ENCODE results near the gene PACSIN3. TPM values are rescaled to one million over a fixed set of nuclear protein-coding genes. Genes with fewer than 3 reads are reported as not detected.

Gene PACSIN3
- total and polyA plus RNA-seq, 2 of the 13 experiments (the other 11 are each of a cell fraction or from before 2014, with no cell fraction given): 47.9 to 93.3 TPM

DNA sequence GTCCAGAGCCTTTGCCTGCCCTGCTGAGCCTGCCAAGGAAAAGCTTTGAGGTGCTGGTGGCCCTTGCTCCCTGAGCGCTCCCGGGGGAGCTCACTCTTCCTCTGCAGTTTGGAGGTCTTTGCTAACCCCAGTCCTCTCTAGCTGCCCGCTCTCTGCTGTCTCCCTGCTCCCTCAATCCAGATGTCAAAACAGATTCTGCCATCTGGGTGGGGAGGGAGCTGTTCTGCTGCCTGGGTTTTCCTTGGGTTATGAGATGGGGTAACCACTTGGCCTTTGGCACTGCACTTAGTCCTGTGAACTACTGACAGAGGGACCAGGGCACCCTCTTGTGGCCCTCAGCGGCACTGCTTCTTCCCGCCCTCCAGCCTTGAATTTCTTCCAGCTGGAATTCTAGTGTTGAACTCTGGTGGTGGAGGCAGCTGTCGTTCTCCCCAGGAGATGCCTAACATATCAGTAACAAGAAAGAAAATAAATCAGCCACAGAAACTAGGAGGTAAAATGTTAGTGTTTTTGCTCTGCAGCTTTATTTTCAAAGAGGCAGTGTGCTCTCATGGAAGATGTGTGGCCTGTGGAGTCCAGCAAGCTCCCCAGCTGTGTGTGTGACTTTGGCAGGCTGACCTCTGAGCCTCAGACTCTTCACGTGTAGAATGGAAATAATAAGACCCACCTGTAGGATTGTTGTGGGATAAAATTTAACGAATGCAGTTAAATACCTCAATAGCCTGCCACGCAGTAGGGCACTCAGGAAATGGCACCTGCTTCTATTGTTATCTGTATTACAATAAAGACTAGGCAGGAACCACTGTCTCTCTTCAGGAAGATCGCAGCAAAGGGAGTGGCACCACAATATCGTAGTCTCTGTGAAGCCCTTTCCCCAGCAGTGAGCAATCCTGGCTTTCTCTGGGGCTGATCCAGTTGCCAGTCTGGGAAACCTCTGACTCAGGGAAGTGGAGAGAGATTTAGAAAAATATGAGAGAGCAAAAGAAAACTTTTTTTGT, 33.0 kb downstream of the PACSIN3 start (continued):
- TF ChIP-seq ZFAT (CRISPR knock-in tag; conservative IDR thresholded peaks at IDR 0.05) (no peak), ZNF781 (CRISPR knock-in tag; IDR thresholded peaks at IDR 0.05; ENCODE audit: borderline replicate concordance, not compliant biosample characterization) (no peak), YEATS2 (CRISPR knock-in tag; IDR thresholded peaks at IDR 0.05; ENCODE audit: borderline replicate concordance) (no peak), ZNF292 (CRISPR knock-in tag; IDR thresholded peaks at IDR 0.05; ENCODE audit: borderline replicate concordance, low read depth) (no peak), MYNN (CRISPR knock-in tag; IDR thresholded peaks at IDR 0.05; ENCODE audit: low read depth) (no peak), ZNF766 (CRISPR knock-in tag; IDR thresholded peaks at IDR 0.05; ENCODE audit: borderline replicate concordance) (no peak), CC2D1A (CRISPR knock-in tag; IDR thresholded peaks at IDR 0.05) (no peak), RFXAP (CRISPR knock-in tag; IDR thresholded peaks at IDR 0.05; ENCODE audit: borderline replicate concordance) (no peak), ZNF720 (CRISPR knock-in tag; IDR thresholded peaks at IDR 0.05) (no peak), SIX1 (CRISPR knock-in tag; IDR thresholded peaks at IDR 0.05; ENCODE audit: borderline replicate concordance) (no peak), TAF1 (CRISPR knock-in tag; IDR thresholded peaks at IDR 0.05) (no peak), U2AF2 (IDR thresholded peaks at IDR 0.05; ENCODE audit: low read depth, low read length) (no peak), ZNF567 (CRISPR knock-in tag; IDR thresholded peaks at IDR 0.05; ENCODE audit: borderline replicate concordance) (no peak), ZSCAN22 (CRISPR knock-in tag; IDR thresholded peaks at IDR 0.05) (no peak), ZNF598 (CRISPR knock-in tag; IDR thresholded peaks at IDR 0.05; ENCODE audit: borderline replicate concordance) (no peak), HNF4A (CRISPR knock-in tag; IDR thresholded peaks at IDR 0.05) (peak; percentile 55), RBM39 (IDR thresholded peaks at IDR 0.05; ENCODE audit: low read depth, low read length, poor library complexity, severe bottlenecking) (no peak), SMAD3 (CRISPR knock-in tag; IDR thresholded peaks at IDR 0.05) (no peak)
- TF ChIP-seq, protein P1, sequence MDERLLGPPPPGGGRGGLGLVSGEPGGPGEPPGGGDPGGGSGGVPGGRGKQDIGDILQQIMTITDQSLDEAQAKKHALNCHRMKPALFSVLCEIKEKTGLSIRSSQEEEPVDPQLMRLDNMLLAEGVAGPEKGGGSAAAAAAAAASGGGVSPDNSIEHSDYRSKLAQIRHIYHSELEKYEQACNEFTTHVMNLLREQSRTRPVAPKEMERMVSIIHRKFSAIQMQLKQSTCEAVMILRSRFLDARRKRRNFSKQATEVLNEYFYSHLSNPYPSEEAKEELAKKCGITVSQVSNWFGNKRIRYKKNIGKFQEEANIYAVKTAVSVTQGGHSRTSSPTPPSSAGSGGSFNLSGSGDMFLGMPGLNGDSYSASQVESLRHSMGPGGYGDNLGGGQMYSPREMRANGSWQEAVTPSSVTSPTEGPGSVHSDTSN (CRISPR knock-in tag; IDR thresholded peaks at IDR 0.05): no peak
- TF ChIP-seq, protein P2, sequence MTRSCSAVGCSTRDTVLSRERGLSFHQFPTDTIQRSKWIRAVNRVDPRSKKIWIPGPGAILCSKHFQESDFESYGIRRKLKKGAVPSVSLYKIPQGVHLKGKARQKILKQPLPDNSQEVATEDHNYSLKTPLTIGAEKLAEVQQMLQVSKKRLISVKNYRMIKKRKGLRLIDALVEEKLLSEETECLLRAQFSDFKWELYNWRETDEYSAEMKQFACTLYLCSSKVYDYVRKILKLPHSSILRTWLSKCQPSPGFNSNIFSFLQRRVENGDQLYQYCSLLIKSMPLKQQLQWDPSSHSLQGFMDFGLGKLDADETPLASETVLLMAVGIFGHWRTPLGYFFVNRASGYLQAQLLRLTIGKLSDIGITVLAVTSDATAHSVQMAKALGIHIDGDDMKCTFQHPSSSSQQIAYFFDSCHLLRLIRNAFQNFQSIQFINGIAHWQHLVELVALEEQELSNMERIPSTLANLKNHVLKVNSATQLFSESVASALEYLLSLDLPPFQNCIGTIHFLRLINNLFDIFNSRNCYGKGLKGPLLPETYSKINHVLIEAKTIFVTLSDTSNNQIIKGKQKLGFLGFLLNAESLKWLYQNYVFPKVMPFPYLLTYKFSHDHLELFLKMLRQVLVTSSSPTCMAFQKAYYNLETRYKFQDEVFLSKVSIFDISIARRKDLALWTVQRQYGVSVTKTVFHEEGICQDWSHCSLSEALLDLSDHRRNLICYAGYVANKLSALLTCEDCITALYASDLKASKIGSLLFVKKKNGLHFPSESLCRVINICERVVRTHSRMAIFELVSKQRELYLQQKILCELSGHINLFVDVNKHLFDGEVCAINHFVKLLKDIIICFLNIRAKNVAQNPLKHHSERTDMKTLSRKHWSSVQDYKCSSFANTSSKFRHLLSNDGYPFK (CRISPR knock-in tag; IDR thresholded peaks at IDR 0.05; ENCODE audit: borderline replicate concordance): no peak
- TF ChIP-seq, protein P3, sequence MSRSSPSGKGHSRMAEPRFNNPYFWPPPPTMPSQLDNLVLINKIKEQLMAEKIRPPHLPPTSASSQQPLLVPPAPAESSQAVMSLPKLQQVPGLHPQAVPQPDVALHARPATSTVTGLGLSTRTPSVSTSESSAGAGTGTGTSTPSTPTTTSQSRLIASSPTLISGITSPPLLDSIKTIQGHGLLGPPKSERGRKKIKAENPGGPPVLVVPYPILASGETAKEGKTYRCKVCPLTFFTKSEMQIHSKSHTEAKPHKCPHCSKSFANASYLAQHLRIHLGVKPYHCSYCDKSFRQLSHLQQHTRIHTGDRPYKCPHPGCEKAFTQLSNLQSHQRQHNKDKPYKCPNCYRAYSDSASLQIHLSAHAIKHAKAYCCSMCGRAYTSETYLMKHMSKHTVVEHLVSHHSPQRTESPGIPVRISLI (CRISPR knock-in tag; IDR thresholded peaks at IDR 0.05; ENCODE audit: borderline replicate concordance): no peak; the same call in 1 of the 2 replicates
